GM21360 (cell line): ENCODE results near the gene NGDN.

Experiments
- ATAC-seq: cut with Tn5 transposase; IDR thresholded peaks from one replicate; pipeline ENCODE4 v1.9.1; 2021; ENCODE audit warnings: mild to moderate bottlenecking, moderate library complexity; ENCODE audit not compliant: unreplicated experiment

NGDN gene

GRCh38 chr14:23468704-23469126 lies 788 bp upstream of the NGDN start:
- no peak for ATAC-seq

GRCh38 chr14:23469906-23470403 lies 452 bp downstream of the NGDN start:
- ATAC-seq, result peak; percentile 25

GRCh38 chr14:23470947-23471346 lies 1.4 kb downstream of the NGDN start:
- ATAC-seq, result no peak

DNA sequence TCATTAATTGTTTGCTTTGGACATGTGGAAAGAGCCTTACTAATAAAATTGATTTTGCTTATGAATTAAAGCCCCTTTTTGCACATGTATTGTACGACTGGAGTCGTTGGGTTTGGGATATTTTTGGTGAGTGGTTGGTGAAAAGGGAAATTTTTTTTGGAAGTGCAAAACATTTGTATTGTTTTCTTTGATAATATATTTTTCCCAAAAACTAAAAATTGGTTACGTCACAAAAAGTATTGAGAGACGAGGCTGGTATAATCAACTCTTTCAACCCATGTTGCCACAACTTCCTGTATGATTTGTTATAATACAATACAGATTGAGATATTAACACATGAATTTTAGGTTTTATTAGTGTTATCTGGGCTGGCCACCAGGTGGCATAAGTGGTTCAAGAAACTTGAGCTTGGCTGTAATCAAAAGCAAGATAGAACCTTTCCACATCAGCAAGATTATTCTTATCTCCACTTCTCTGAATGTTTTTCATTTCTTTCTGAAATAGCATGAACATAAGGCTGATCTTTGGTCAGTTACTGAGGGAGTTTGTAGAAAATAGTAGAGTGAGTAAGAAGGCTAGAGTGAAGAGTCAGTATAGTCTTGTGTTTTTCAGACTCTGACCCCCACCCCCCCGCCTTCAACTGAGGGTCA lies 8.7 kb downstream of the NGDN start:
- no peak for ATAC-seq

GRCh38 chr14:23481362-23481970 lies 12.0 kb downstream of the NGDN start:
- ATAC-seq, result no peak

DNA sequence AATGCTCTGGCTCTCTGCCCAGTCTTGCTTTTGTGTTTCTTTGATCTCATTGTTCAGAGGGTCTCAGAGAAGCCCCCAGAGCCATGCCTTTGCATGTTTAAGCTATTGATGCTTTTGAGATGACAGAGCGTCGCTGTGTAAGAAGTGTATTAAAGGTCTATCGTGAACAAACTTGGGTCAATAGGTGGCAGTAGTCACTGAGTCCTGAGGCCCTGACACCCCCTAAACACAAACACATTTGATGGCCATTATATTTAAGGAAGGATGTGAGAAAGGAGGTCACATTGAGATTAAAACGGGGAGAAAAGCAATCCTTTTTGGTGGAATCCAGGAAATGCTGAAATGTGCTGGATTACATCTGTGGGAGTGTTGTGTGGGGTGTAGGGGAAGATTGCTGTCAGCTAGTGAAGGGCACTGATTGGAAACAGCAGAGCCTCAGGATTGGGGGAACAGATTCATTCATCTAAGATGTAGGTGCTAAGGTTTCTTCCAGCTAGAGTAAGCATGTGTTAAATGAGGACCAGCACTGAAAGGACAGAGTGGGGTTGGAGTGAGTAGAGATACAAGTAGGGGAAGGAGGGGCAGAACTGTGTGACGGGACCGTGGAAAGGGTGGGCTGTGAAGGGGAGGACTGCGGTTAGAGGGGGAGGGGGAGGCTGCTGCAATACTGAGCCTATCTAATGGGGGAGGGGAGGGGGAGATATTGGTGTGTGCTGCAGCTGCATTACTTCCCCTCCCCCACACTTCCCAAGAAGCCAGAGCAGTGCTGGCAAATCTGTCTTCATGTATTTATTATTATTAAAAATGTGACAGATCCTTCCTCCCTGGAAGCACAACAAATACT lies 12.7 kb downstream of the NGDN start:
- ATAC-seq, result no peak

GRCh38 chr14:23482823-23483148 lies 13.3 kb downstream of the NGDN start:
- no peak for ATAC-seq

- no peak for ATAC-seq
These were observed 13.8 kb downstream of the NGDN start for GRCh38 chr14:23483236-23483854.

DNA sequence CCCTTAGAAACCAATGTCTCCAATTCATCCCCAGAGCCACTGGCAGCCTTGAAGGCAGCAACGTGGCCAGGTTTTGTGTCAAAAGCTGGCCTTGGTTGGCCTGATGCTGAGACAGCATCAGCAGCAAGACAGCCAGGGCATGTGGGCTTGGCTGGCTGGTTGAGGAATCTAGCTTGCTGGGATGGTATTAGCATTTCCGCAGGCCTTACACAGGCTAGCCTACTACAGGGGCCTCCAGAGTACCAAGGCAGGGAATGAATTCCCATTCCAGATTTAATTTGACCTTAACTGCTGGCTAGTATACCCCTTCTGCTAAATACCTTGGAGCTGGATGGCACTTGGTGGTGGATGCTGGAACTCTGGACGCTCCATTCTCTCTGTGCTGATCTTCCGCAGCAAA lies 15.8 kb downstream of the NGDN start:
- ATAC-seq, result no peak

DNA sequence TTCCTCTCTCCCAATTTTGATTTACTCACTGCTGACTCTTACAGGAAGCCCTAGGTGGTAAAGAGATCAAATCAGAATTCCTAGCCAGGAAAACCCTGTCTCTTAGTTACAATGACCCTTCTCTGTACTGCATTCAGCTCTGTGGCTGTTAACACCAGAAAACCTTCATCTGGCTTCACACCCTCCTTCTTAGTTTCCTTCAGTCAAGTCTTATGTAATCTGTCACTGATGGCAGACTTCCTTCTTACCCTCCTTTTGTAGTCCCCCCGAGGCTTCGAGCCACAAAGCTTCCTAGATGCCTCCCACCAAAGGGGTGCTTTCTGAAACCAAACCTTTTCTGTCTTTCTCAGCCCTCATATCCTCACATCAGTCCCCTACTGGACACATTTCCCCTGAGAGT lies 16.5 kb downstream of the NGDN start:
- ATAC-seq, result no peak

GRCh38 chr14:23487216-23487615 lies 17.7 kb downstream of the NGDN start:
- no peak for ATAC-seq

- ATAC-seq, result no peak
These were observed 23.2 kb downstream of the NGDN start for GRCh38 chr14:23492618-23493272.

DNA sequence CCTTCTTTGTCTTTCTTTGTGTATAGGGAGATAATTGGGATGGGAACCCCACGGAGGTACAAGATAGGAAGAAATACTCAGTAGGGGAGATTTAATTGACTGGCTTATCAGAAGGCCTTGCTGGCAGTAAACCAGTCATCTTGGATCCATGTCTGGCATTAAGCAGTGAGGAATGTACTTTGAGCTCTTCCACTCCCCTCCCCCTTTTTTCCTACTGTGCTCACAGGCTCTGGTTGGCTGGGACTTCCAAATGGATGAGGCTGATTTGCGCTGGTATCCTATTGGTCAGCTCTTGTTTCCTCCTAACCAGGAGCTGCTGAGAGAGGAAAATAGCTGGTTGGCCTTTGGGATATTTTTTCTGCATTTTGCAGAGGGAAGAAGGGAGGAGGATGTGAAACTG lies 24.7 kb downstream of the NGDN start:
- ATAC-seq, result no peak

- ATAC-seq, result no peak
These were observed 42.7 kb downstream of the NGDN start for GRCh38 chr14:23512156-23512555.

GRCh38 chr14:23513005-23513817 lies 43.7 kb downstream of the NGDN start:
- ATAC-seq, result no peak

GRCh38 chr14:23513818-23514643 lies 44.5 kb downstream of the NGDN start:
- no peak for ATAC-seq

DNA sequence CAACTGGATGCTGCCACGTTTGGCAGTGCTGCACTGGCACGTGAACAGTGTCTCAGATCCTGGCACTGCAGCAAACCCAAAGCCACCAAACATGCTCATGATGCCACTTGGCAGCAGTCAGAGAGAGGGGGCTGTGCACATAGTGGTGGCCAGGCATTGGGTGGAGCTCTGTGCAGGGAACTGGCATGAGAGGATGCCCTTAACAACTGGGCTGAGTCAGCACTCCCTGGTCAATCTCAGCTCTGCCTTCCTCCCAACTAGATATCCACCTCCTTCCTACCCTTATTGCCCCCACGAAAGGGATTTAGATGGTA lies 45.1 kb downstream of the NGDN start:
- no peak for ATAC-seq

DNA sequence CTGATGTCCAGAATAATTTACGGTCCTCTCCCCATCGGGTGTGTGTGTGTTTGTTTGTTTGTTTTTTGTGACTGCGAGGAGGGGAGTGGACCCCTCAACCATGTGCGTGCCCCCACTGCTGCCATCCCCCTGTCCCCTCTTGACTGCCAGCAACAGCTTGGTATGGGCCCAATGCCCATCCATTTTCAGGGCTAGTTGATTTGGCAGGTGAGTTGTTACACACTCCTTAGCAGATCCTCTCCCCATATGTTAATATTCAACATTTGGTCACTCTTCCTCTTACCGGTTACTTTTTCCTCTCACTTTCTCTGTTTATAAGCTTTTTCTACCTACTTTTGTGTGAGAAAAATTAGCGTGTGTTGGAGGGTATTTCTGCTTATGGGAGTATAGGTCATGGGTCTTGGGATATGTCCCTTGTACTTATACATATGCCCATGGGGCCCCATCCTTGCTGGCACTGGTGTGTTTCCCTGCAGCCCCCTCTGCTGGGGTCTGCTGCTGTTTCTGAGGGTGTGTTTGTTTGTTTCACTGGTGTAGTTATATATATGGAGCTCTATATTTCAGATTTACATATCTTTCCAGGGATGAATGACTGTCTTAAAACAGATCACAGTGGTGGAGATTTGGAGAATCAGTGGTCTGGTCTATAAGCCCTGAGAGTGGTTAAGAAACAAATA lies 48.3 kb downstream of the NGDN start:
- no peak for ATAC-seq

DNA sequence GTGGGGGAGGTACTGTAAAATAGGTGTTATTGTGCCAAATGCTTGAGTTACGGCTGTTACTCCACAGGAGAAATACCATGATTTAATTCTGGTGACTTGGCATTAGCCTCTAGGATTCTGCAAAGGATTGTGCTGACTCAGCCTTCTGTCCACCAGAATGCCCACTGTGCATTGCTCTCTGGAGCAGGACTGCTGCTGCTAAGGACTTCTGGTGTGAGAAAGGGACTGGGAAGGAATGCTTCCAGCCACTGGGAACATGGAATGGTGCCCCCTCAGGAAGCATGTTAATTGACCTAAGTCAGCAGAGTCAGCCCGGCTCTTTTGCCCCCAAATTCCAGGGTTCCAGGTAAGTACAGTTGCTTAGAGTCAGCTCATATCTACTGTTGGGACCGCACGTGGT lies 49.2 kb downstream of the NGDN start:
- ATAC-seq, result no peak
